Uterus (tissue), 2 donors: Measurements from ENCODE around the gene ZNF740.

Experiments used
- CTCF ChIP-seq, 4 experiments: fragments of 200-600 bp in 2 of 4; fragments of 450-650 bp in 2 of 4; sonication (generic) in 2 of 4; IDR thresholded peaks; one replicate each; pipeline ENCODE4 v1.5.1; 2016 to 2019; ENCODE audit warnings: antibody characterized with exemption in 4 of 4, mild to moderate bottlenecking in 2 of 4, moderate library complexity in 1 of 4
- POLR2A ChIP-seq, 2 donors: fragments of 450-650 bp; IDR thresholded peaks; one replicate each; pipeline ENCODE4 v1.6.1; 2016; ENCODE audit warnings: antibody characterized with exemption in 2 of 2, mild to moderate bottlenecking in 1 of 2, moderate library complexity in 1 of 2

- no peak for TF ChIP-seq CTCF (IDR thresholded peaks at IDR 0.05)
- TF ChIP-seq POLR2A (IDR thresholded peaks at IDR 0.05): no peak
Observed at GRCh38 chr12:53210843-53211242, 30.3 kb downstream of the ZNF740 start.
